Small intestine (tissue), 7 donors: Measurements from ENCODE around the gene DCAF10. TPM values are rescaled to one million over a fixed set of nuclear protein-coding genes. Genes with fewer than 3 reads are reported as not detected.

Experiments
- DNase-seq, 2 donors: peaks; one replicate each; pipeline versions ENCODE4 v3.0.0 to v3.0.0-alpha.2; 2013
- FAIRE-seq: peaks from 2 replicates; lab custom pipeline; 2012; peaks lifted over from hg19 to GRCh38; lab: Jason Lieb, UNC
- H3K27ac ChIP-seq, 3 donors: one replicate each; pipeline ENCODE4 v1.5.1; 2013; ENCODE audit warnings: low read length in 2 of 3, mild to moderate bottlenecking in 2 of 3, control low read depth in 1 of 3, inconsistent platforms in 1 of 3, low read depth in 1 of 3, moderate library complexity in 1 of 3
- H3K27me3 ChIP-seq, 3 donors: one replicate each; pipeline ENCODE4 v1.6.1; 2013; ENCODE audit warnings: low read length in 3 of 3, inconsistent platforms in 1 of 3; ENCODE audit not compliant: control insufficient read depth in 3 of 3, insufficient read depth in 3 of 3
- H3K36me3 ChIP-seq, 3 donors: one replicate each; pipeline ENCODE4 v1.6.1; 2013; ENCODE audit warnings: low read length in 3 of 3, inconsistent platforms in 1 of 3, low read depth in 1 of 3, mild to moderate bottlenecking in 1 of 3, moderate library complexity in 1 of 3; ENCODE audit not compliant: control insufficient read depth in 3 of 3, insufficient read depth in 2 of 3
- H3K4me1 ChIP-seq, 3 donors: one replicate each; pipeline ENCODE4 v1.6.1; 2013; ENCODE audit warnings: low read length in 2 of 3, inconsistent platforms in 1 of 3, low read depth in 1 of 3, mild to moderate bottlenecking in 1 of 3, moderate library complexity in 1 of 3; ENCODE audit not compliant: control insufficient read depth in 3 of 3, insufficient read depth in 2 of 3
- H3K4me3 ChIP-seq, 3 donors: one replicate each; pipeline ENCODE4 v1.5.1; 2013; ENCODE audit warnings: low read length in 3 of 3, control low read depth in 1 of 3, inconsistent platforms in 1 of 3, low read depth in 1 of 3, mild to moderate bottlenecking in 1 of 3, moderate library complexity in 1 of 3
- H3K9me3 ChIP-seq, 2 donors: one replicate each; pipeline ENCODE4 v1.6.1; 2013; ENCODE audit warnings: low read depth in 1 of 2, low read length in 1 of 2; ENCODE audit not compliant: control insufficient read depth in 2 of 2, insufficient read depth in 1 of 2
- WGBS, 3 donors: extraction: QIAGEN DNeasy Blood & Tissue Kit; methylation state at CpG; one replicate each; pipeline ENCODE4 v1.1.7; 2013; 5-methylcytosine and 5-hydroxymethylcytosine counted together
- polyA plus RNA-seq, 4 donors: library from polyadenylated mRNA; stranded (reverse) in 3 of 4; unstranded in 1 of 4; fragments of 200-250 nt in 3 of 4; fragments of 120-200 nt in 1 of 4; gene quantifications; one replicate each; pipeline versions ENCODE4 v1.2.1 to v1.2.3, GENCODE V29; 2013
- donor health status: healthy with polysubstance abuse.
- donor health status: control.
- donor health status: control.
- donor health status: Bipolar disorder and iron deficiency.
- donor health status: healthy.

The DCAF10 gene
- polyA plus RNA-seq, 4 donors, result 5.6 to 21.8 (median 7.5) TPM

- Histone ChIP-seq H3K4me3 (peak overlapping the region; percentile 89 to 98 (median 97)), H3K27me3 (peaks cover 0 to 9% (median 0%) of the 10 kb centered on the region in 3 donors), H3K4me1 (peaks cover 3 to 16% (median 7%) of the 10 kb centered on the region in 3 donors), H3K27ac (peak overlapping the region; percentile 64 to 91 (median 73)), H3K36me3 (peaks cover 0 to 12% (median 6%) of the 10 kb centered on the region in 3 donors), H3K9me3 (no peaks in the 10 kb centered on the region)
- DNase-seq (no peak), FAIRE-seq (no peak)
- WGBS, 3 donors, result 0 to 1% (median 0%) methylated on average over 6 of the region's 6 CpGs
These were observed 16.3 kb upstream of the DCAF10 start for GRCh38 chr9:37784291-37784615.

DNA sequence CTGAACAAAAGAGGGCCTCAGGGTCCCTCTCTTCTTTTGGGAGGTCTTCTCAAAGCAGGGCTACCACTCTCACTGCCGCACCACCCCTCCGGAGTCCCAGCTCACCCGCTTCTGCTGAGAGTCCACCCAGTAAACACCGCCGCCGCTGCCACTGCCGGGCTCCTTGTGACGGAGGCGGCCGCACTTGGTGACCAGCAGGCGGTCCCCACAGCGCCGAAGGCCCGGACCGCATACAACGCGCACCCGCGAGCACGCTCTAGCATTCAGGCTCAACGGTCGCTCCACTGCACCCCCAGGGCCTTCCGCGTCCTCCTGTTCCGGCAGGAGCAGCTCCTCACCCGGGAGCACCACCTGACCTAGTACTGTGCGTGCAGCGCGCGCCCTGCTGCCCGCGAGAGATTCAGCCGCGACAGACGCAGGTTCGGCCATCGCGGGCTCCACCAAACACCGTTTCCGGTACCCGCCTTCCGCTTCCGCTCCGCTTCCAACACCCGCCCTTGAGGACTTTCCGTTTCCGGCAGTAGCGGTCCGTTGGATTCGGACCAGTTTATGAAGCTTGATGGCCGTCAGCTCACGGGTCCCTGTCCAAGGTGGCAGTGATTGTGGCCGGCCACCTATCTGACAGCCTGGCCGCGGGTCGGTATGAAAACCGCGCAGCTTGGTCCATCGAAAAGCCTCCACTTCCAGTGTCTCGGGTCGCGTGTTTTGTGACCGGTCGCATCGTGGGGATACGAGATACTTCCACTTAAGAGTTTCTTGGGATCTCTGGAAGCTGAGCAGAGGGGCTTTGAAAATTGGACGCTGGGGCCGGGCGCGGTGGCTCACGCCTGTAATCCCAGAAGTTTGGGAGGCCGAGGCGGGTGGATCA lies 15.7 kb upstream of the DCAF10 start, which contains the start of gene EXOSC3:
EXOSC3 (minus strand) TSS at position 449 of the 868 bp plus-strand sequence; CDS start at position 429, 20 bp downstream.
- H3K4me3 ChIP-seq, result peak within 1 kb of the TSS; percentile 89 to 98 (median 97)
- DNase-seq (peak; percentile 90 to 96), FAIRE-seq (no peak)
- H3K27me3 ChIP-seq, result peaks cover 0 to 9% (median 0%) of the 10 kb centered on the region in 3 donors
- WGBS, 3 donors, result 0 to 1% (median 1%) methylated on average over 73 of the region's 73 CpGs
- peaks cover 0 to 12% (median 6%) of the 10 kb centered on the region in 3 donors for H3K36me3 ChIP-seq
- H3K4me1 ChIP-seq, result peaks cover 3 to 16% (median 7%) of the 10 kb centered on the region in 3 donors
- no peaks in the 10 kb centered on the region for H3K9me3 ChIP-seq
- H3K27ac ChIP-seq, result peak within 1 kb of the TSS; percentile 64 to 91 (median 73)

GRCh38 chr9:37787059-37787458 lies 13.5 kb upstream of the DCAF10 start:
- Histone ChIP-seq H3K27ac (no peak overlapping the region), H3K27me3 (peaks cover 0 to 9% (median 0%) of the 10 kb centered on the region in 3 donors), H3K4me3 (no peak overlapping the region), H3K36me3 (peaks cover 2 to 5% (median 4%) of the 10 kb centered on the region in 3 donors), H3K9me3 (no peaks in the 10 kb centered on the region), H3K4me1 (peaks cover 3 to 16% (median 7%) of the 10 kb centered on the region in 3 donors)
- DNase-seq (peak in 1 of 2 donors; percentile 21), FAIRE-seq (no peak)
- WGBS, 3 donors, result 54 to 78% (median 76%) methylated on average over 42 to 45 of the region's 45 CpGs

GRCh38 chr9:37788332-37788731 lies 12.3 kb upstream of the DCAF10 start:
- Histone ChIP-seq H3K4me3 (no peak overlapping the region), H3K4me1 (peaks cover 3 to 9% (median 7%) of the 10 kb centered on the region in 3 donors), H3K36me3 (peaks cover 0 to 2% (median 0%) of the 10 kb centered on the region in 3 donors), H3K27ac (no peak overlapping the region), H3K9me3 (no peaks in the 10 kb centered on the region), H3K27me3 (peaks cover 0 to 9% (median 0%) of the 10 kb centered on the region in 3 donors)
- DNase-seq (peak in 1 of 2 donors; percentile 36), FAIRE-seq (no peak)
- 51 to 77% (median 55%) methylated on average over 6 of the region's 6 CpGs for WGBS, 3 donors

GRCh38 chr9:37790096-37790495 lies 10.5 kb upstream of the DCAF10 start:
- Histone ChIP-seq H3K9me3 (no peaks in the 10 kb centered on the region), H3K27ac (no peak overlapping the region), H3K4me3 (no peak overlapping the region), H3K27me3 (peaks cover 0 to 9% (median 0%) of the 10 kb centered on the region in 3 donors), H3K4me1 (peaks cover 0 to 2% (median 0%) of the 10 kb centered on the region in 3 donors), H3K36me3 (peaks cover 0 to 2% (median 0%) of the 10 kb centered on the region in 3 donors)
- DNase-seq (no peak), FAIRE-seq (no peak)
- WGBS, 3 donors, result 98 to 99% (median 98%) methylated on average over 2 of the region's 2 CpGs

DNA sequence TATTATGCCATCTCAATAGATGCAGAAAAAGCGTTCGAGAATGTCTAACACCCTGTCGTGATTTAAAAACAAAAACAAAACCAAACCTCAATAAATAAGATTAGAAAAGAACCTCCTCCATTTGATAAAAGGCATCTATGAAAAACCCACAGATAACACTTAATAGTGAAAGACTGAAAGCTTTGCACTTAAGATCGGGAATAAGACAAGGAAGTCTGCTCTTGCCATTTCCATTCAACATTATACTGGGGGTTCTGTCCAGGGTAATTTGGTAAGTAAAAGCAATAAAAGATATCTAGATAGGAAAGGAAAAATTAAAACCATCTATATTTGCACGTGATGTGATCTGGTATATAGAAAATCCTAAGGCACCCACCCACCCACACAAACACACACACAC lies 8.5 kb upstream of the DCAF10 start:
- no peak for DNase-seq
- Histone ChIP-seq H3K4me1 (no peaks in the 10 kb centered on the region), H3K27ac (no peak overlapping the region), H3K4me3 (no peak overlapping the region), H3K9me3 (no peaks in the 10 kb centered on the region), H3K27me3 (peaks cover 0 to 2% (median 0%) of the 10 kb centered on the region in 3 donors), H3K36me3 (peaks cover 0 to 2% (median 0%) of the 10 kb centered on the region in 3 donors)
- WGBS, 3 donors, result 85 to 92% (median 88%) methylated on average over 5 of the region's 5 CpGs
- FAIRE-seq, result no peak

DNA sequence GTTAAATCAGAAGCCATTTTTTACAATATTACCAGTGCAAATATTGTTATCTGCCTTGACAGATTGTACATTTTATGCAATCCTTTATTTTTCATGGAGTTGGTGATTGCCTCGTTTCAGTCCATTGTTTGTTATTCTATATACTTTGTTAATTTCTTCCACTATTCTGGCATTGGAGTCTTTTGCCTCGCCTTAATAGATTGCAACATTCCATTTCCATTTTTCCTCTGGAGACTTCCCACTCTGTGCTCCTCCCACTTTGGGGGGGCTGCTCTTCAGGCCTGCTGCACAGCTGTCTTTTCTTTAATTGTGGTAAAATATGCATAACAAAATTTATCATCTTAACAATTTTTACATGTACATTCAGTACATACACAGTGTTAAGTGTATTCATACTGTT lies 4.4 kb upstream of the DCAF10 start:
- 56 to 61% (median 59%) methylated on average over 2 of the region's 2 CpGs for WGBS, 3 donors
- no peak for FAIRE-seq
- H3K27ac ChIP-seq, result no peak overlapping the region
- H3K4me1 ChIP-seq, result no peaks in the 10 kb centered on the region
- H3K9me3 ChIP-seq, result no peaks in the 10 kb centered on the region
- H3K27me3 ChIP-seq, result no peaks in the 10 kb centered on the region
- DNase-seq, result no peak
- no peak overlapping the region for H3K4me3 ChIP-seq
- H3K36me3 ChIP-seq, result no peaks in the 10 kb centered on the region

DNA sequence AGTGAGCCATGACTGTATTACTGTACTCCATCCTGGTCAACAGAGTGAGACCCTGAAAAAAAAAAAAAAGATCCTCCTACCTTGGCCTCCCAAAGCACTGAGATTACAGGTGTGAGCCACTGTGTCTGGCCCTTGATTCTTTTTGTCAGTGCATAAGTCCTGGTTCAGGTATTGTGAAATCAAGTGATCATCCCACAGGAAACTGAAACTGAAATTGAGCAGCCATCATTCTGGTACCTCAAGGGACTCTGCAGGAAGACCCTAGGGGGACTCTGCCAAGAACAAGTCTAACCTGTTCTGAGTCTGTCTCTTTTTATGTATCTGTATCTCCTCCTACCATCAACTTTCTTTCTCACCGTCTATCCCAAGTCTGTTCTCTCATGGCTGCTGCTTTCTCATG lies 1.9 kb upstream of the DCAF10 start:
- H3K27me3 ChIP-seq, result no peaks in the 10 kb centered on the region
- no peaks in the 10 kb centered on the region for H3K36me3 ChIP-seq

More for the DNA sequence above, 1.9 kb upstream of the DCAF10 start:
- WGBS, 3 donors, result 47 to 57% (median 56%) methylated on average over 1 of the region's 1 CpG
- Histone ChIP-seq H3K4me3 (no peak overlapping the region), H3K4me1 (peaks cover 4 to 7% (median 5%) of the 10 kb centered on the region in 3 donors), H3K9me3 (no peaks in the 10 kb centered on the region), H3K27ac (no peak overlapping the region)
- FAIRE-seq, result no peak
- DNase-seq, result peak in 1 of 2 donors; percentile 21
